GM12875 (cell line): Measurements from ENCODE around the gene EPS8L2.
A peak's percentile ranks its signal among the peaks of the same experiment; 100 is the strongest.
"Not testable (repeated sequence)": the region's sequence is repeated elsewhere in the genome, so short reads cannot be mapped to it uniquely, and the experiment has no call there.

Source experiments
- H3K4me3 ChIP-seq: one replicate; pipeline ENCODE4 v1.5.1; 2011; ENCODE audit warnings: low read depth, low read length, control low read depth
- TF ChIP-seq, protein P1 (sequence below): IDR thresholded peaks from 2 replicates; pipeline ENCODE4 v1.5.1; 2011; ENCODE audit warnings: low read depth, mild to moderate bottlenecking, control low read depth, inconsistent platforms, low read length, moderate library complexity, borderline replicate concordance; ENCODE audit not compliant: insufficient read depth

The EPS8L2 gene

DNA sequence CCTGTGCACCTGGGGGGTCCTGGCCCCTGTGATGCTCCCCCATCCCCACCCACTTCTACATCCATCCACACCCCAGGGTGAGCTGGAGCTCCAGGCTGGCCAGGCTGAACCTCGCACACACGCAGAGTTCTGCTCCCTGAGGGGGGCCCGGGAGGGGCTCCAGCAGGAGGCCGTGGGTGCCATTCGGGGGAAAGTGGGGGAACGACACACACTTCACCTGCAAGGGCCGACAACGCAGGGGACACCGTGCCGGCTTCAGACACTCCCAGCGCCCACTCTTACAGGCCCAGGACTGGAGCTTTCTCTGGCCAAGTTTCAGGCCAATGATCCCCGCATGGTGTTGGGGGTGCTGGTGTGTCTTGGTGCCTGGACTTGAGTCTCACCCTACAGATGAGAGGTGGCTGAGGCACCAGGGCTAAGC, 21.3 kb downstream of the EPS8L2 start:
- H3K4me3 ChIP-seq: no peak overlapping the region
- TF ChIP-seq, protein P1, sequence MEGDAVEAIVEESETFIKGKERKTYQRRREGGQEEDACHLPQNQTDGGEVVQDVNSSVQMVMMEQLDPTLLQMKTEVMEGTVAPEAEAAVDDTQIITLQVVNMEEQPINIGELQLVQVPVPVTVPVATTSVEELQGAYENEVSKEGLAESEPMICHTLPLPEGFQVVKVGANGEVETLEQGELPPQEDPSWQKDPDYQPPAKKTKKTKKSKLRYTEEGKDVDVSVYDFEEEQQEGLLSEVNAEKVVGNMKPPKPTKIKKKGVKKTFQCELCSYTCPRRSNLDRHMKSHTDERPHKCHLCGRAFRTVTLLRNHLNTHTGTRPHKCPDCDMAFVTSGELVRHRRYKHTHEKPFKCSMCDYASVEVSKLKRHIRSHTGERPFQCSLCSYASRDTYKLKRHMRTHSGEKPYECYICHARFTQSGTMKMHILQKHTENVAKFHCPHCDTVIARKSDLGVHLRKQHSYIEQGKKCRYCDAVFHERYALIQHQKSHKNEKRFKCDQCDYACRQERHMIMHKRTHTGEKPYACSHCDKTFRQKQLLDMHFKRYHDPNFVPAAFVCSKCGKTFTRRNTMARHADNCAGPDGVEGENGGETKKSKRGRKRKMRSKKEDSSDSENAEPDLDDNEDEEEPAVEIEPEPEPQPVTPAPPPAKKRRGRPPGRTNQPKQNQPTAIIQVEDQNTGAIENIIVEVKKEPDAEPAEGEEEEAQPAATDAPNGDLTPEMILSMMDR: no peak

DNA sequence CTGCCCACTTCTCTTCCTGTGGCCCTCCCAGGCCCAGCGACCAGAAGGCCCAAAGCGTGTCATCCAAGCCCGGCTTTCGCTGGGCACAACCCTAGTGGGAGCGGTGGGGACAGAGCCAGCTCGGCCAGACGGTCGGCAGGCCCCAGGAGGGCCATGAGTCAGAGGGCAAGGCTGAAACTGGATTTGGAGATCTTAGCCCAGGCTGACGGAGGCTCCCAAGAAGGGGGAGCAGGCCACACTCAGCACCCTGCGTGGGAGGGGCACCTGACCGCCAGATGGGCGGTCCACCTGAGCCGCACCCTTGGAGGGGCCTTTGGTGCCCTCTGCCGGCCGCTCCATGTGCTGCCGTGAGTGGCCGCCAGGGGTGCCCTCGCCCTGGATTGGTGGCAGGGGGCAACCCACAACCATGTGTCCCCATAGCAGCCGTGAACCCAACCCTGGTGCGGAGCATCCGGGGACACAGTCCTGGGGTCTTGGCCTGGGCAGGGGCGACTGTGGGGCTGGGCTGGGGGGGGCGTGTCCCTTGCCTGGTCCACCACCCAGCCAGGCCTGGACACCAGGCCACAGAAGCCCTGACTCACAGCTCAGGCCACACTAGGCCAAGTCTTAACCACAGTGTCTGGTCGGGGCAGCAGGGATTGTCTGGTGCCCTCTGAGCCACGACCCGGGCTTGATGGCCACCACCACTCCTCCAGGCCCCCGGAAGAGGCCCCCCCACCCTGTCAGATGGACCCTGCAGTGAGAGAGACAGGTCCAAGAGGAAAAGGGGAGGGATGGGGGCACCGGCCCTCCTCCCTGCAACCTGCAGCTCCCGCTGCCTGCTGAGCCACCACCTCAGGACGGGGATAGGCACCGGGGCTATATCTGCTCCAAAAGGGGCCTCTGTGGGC, 22.1 kb downstream of the EPS8L2 start:
- TF ChIP-seq, protein P1: peak; percentile 100
- H3K4me3 ChIP-seq: no peak overlapping the region

DNA sequence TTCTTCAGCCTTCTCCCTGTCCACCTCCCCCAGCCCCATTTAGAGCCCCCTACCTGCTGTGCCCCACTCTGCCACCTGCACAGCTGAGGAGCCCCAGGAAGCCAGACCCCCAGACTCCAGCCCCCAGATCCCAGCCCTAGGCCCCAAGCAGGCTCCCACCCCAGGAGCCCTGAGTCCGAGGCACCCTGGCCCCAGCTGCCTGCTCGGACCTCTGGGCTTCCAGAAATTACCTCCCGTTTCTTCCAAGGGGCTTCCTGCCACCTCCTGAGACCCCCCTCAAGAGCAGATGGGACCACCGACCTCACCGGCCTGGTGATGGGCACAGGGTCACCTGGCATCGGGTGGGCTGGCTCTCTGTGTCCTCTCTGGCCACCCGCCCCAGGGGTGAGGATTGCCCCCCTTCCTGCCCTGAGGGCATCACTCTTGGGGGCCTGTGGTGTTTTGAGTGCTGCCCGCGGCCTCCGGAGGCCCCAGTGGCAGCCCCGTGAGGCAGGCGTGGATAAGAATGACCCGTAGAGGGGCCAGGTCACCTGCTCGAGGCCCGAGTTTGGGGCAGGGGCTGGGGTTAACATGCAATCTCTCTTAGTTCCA, 23.0 kb downstream of the EPS8L2 start:
- TF ChIP-seq, protein P1: no peak
- H3K4me3 ChIP-seq: no peak overlapping the region

DNA sequence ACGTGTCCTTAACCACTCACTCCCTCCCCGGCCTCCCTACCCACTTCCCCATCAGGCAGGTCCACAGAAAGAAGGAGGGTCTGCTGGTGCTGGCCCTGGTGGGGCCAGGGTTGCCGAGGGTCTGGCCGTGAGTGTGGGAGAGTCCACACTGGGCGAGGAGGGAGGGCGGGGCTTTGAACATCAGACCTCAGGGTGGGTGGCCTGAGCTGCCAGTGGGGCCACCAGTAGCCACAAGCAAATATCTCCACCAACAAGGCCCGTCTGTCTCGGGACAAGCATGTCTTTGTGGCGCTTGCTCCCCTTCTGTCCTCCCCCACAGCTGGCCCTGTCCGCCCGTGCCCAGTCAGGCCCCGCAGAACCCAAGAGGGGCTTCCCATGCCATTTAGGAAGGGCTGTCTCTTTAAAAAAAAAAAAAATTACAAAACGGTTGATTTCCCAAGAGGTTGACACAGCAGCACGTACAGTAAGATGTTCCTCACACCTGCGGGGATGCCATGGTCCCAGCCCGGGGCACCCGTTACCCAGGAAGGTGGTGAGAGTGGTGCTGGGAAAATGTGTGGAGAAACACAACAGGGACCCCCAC, 23.6 kb downstream of the EPS8L2 start:
- no peak overlapping the region for H3K4me3 ChIP-seq
- TF ChIP-seq, protein P1: no peak

DNA sequence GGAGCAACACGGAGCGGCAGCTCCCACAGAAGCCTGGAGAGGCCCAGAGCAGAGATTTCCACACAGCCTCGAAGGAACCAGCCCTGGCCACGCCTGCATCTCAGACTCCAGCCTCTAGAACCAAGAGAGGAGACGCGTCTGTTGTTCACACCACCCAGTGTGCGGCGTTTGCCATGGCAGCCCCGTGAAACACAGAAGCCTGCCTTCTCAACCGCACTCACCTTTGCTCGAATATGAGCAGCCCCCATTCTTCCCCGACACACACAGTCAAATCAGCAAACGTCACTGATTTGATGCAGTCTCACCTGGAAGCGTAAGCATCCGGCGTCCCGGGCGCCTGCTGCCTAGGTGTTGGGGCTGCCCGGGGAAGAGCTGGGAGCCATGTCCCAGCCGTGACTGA, 27.0 kb downstream of the EPS8L2 start:
- TF ChIP-seq, protein P1: no peak
- H3K4me3 ChIP-seq: no peak overlapping the region

DNA sequence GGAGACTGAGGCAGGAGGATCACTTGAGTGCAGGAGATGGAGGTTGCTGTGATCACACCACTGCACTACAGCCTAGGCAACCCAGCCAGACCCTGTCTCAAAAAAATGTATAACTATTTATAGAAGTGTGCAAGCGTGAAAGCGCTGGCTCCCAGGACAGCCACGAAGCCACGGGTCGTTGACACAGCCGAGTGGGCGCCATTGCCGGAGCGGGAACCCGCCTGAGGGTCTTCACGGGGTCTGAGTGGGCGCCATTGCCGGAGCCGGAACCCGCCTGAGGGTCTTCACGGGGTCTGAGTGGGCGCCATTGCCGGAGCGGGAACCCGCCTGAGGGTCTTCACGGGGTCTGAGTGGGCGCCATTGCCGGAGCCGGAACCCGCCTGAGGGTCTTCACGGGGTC, 28.5 kb downstream of the EPS8L2 start:
- H3K4me3 ChIP-seq: not testable (repeated sequence)

DNA sequence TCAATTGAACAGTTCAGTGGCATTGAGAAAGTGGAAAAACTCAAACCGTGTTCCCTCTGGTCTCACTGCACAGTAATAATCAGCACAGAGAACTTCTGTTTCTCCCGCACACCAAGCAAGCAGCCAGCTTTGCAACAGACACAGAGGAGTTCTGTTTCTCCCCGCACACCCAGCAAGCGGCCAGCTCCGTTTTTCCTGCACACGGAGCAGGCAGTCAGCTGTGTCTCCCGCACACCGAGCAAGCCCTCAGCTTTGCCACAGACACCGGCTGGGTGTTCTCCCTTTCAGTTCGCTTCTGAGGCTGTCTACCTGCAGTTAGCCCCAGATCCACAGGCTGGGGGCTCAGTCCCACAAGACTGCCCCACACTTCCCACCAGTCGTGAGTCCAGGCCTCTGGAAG, 31.3 kb downstream of the EPS8L2 start:
- H3K4me3 ChIP-seq: no peak overlapping the region
- TF ChIP-seq, protein P1: no peak

DNA sequence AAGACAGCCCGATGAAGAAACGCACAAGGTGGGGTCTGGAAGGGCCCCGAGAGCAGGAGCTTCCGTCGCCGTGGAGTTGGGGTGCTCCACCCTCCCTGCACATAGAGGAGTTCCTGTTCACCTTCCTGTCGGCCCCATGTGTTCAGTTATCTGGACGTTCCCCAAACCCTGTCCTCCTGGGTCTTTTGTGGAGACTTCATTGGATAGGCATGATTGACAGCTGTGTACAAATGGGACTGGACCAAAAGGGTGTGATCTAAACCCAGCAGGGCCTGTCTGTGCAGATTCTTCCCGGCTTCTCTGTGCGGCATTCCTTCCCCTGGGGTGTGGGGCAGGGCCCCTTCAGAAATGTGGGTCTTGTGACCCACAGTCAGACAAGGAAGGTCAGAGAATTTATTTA, 31.9 kb downstream of the EPS8L2 start:
- not testable (repeated sequence) for H3K4me3 ChIP-seq
